ENCODE measurements around the gene IRAK1.

IRAK1 gene

GRCh38 chrX:154032653-154033052 lies 13.0 kb upstream of the IRAK1 start:
- in situ Hi-C loops (cut with HindIII; ENCODE audit: low sequenced_read_pairs) = no loop called here
- no peak for TF ChIP-seq CTCF (IDR thresholded peaks at IDR 0.05; ENCODE audit: low read depth, low read length)
- no peak overlapping the region for H3K4me3 ChIP-seq (ENCODE audit: low read depth, low read length)
- no peak for DNase-seq (ENCODE audit: low read depth, low spot score)

- no peak for TF ChIP-seq CTCF (IDR thresholded peaks at IDR 0.05; ENCODE audit: low read depth, low read length)
- in situ Hi-C loops (cut with HindIII; ENCODE audit: low sequenced_read_pairs) = no loop called here
- no peak for DNase-seq (ENCODE audit: low read depth, low spot score)
- H3K4me3 ChIP-seq (ENCODE audit: low read depth, low read length) = no peak overlapping the region
These were observed 12.5 kb upstream of the IRAK1 start for GRCh38 chrX:154032160-154032559.

DNA sequence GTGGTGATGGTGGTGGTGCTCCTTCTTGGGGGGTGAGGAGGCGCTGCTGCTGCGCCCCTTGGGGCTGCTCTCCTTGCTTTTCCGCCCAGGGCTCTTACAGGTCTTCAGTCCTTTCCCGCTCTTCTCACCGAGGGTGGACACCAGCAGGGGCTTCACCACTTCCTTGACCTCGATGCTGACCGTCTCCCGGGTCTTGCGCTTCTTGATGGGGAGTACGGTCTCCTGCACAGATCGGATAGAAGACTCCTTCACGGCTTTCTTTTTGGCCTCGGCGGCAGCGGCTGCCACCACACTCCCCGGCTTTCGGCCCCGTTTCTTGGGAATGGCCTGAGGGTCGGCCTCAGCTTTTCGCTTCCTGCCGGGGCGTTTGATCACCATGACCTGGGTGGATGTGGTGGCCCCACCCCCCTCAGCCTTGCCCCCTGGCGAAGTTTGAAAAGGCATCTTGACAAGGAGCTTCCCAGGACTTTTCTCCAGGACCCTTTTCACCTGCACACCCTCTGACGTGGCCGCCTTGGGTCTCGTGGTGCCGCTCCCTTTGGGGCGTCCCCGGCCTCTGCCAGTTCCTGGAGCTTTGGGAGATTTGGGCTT lies 11.1 kb upstream of the IRAK1 start:
- no peak overlapping the region for H3K4me3 ChIP-seq (ENCODE audit: low read depth, low read length)
- in situ Hi-C loops (cut with HindIII; ENCODE audit: low sequenced_read_pairs) = no loop called here
- DNase-seq (ENCODE audit: low read depth, low spot score) = no peak
- no peak for TF ChIP-seq CTCF (IDR thresholded peaks at IDR 0.05; ENCODE audit: low read depth, low read length)

DNA sequence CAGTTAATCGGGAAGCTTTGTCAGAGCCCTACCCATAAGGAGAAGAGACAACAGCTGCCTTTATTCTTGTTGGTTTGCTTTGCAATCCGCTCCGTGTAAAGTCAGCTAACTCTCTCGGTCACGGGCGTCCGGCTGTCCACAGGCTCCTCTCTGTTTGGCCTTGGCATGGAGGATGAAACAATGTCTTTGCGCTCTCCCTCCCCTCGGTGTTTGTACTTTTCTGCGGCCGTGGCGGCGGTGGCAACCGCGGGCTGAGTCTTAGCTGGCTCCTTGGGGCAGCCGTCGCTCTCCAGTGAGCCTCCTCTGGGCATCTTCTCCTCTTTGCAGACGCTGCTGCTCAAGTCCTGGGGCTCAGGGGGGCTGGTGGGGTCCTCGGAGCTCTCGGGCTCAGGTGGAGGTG lies 10.6 kb upstream of the IRAK1 start:
- H3K4me3 ChIP-seq (ENCODE audit: low read depth, low read length) = no peak overlapping the region
- in situ Hi-C loops (cut with HindIII; ENCODE audit: low sequenced_read_pairs) = no loop called here
- no peak for TF ChIP-seq CTCF (IDR thresholded peaks at IDR 0.05; ENCODE audit: low read depth, low read length)
- DNase-seq (ENCODE audit: low read depth, low spot score) = no peak

DNA sequence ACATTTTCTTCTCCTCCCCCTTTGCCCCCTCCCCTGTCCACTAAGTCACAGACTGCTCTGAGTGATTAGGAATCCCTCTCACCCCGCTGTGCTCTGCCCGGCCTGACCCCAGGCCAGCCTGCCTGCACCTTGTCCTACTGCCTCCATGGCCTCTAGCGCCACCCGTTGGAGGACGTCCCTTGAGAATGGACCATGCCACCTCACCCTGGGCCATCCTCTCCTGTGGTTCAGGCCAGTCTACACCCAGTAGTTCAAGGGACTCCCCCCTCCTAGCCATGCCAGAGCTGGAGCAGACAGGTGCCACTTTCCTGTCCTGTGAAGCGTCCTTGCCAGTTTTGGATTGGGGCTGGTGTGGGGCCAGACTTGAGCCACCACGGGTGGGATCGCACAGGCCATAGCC lies 9.7 kb upstream of the IRAK1 start:
- H3K4me3 ChIP-seq (ENCODE audit: low read depth, low read length) = no peak overlapping the region
- no peak for DNase-seq (ENCODE audit: low read depth, low spot score)
- no peak for TF ChIP-seq CTCF (IDR thresholded peaks at IDR 0.05; ENCODE audit: low read depth, low read length)
- in situ Hi-C loops (cut with HindIII; ENCODE audit: low sequenced_read_pairs) = no loop called here

DNA sequence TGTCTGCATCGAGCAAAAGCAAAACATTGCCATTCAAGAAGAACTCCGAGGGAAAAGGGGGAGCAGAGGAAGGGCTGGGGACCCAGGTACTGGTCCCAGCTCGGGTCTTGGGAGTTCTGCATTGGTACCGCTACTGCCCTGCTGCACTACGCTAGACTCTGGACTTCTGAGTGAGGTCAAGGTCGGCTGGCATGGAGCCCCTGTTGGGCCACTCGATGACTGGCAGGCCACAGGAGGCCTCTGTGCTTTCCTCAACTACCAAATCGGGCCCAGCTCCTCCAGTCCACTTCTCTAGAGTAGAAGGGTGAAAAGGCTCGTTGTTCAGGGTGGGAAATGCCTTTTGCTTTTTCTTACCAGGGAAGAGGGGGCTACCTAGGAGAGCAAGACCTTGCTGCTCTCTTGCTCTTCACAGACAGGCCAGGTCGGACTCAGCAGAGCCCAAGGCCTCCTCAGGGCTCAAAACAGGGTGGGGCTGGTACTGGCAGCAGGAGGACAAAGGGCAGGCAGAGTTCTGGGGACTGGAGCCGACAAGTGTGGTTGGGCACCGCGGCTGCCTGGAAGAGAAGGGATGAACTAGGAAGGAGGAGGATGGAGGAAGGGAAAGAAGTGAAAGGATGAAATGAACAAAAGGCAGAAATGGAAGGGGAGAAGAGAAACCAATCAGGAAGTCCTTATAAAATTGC lies 8.9 kb upstream of the IRAK1 start:
- no peak overlapping the region for H3K4me3 ChIP-seq (ENCODE audit: low read depth, low read length)
- in situ Hi-C loops (cut with HindIII; ENCODE audit: low sequenced_read_pairs) = no loop called here
- TF ChIP-seq CTCF (IDR thresholded peaks at IDR 0.05; ENCODE audit: low read depth, low read length) = no peak
- DNase-seq (ENCODE audit: low read depth, low spot score) = no peak
